DMS153 treated with DMSO at 0.1 percent for 48 hours (cell line): ENCODE data around the gene ANK3.
"Not testable (repeated sequence)": the region's sequence is repeated elsewhere in the genome, so short reads cannot be mapped to it uniquely, and the experiment has no call there.

Source experiments
- DNase-seq: peaks from one replicate; lab custom pipeline; 2025; ENCODE audit not compliant: unreplicated experiment; lab: John Stamatoyannopoulos, UW

ANK3 gene

GRCh38 chr10:60311821-60312220 lies 77.9 kb downstream of the ANK3 start:
- no peak for DNase-seq

DNA sequence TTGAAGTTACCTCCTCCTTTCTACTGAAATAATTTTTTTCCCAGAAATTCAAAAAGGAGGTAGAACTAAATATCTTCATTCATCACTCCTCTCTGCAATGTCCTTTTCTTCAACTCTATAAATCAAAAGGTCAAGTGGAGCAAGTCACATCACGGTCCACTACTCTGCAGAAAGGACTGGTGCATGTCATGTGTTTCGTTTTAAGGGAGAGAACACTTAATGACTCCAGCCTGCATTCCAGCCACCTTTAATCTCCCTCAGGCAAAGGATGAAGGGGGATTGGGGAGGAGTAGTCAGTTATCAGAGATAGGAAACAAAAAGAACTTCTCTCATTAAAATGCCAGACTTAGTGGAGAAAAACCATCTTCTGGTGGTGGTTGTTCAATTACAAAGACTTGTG lies 78.9 kb downstream of the ANK3 start:
- DNase-seq, result no peak

DNA sequence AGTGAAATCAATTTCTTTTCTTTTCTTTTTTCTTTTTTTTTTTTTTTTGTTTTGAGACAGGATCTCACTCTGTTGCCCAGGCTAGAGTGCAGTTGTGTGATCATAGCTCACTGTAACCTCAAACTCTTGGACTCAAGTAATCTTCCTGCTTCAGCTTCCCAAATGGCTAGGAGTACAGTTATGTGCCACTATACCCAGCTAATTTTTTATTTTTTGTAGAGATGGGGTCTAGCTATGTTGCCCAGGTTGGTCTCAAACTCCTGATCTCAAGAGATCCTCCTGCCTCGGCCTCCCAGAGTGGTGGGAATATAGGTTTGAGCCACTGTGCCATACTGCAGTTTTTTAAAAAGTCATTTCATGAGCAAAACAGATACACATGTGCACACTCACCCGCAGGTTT lies 79.8 kb downstream of the ANK3 start:
- no peak for DNase-seq

DNA sequence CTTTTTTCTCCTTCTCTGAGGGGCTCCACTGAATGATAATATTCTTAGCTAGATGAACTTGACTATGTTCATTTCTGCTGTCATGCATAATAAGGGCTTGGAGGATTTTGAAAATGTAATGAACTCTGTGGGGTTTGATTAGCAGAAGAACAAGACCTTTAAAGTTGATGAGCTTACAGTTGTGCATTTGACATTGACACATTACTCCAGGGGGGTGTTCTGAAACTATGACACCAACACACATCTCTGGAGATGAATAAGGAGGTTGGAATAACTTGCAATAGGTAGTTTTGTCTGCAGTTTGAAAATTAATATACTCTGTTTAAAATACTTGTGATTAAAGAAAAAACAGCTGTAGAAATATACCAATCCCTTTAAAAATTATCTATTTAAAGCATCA lies 80.3 kb downstream of the ANK3 start:
- no peak for DNase-seq

- DNase-seq, result no peak
Measured at GRCh38 chr10:60305380-60305892, 84.2 kb downstream of the ANK3 start.

GRCh38 chr10:60304829-60305379 lies 84.8 kb downstream of the ANK3 start:
- no peak for DNase-seq

- no peak for DNase-seq
Measured at GRCh38 chr10:60303778-60304177, 85.9 kb downstream of the ANK3 start.

GRCh38 chr10:60299961-60300883 lies 89.5 kb downstream of the ANK3 start:
- DNase-seq, result no peak

- no peak for DNase-seq
Measured at GRCh38 chr10:60299390-60299778, 90.3 kb downstream of the ANK3 start.

GRCh38 chr10:60298408-60299389 lies 91.0 kb downstream of the ANK3 start:
- DNase-seq, result no peak

GRCh38 chr10:60296073-60296472 lies 93.6 kb downstream of the ANK3 start:
- no peak for DNase-seq

DNA sequence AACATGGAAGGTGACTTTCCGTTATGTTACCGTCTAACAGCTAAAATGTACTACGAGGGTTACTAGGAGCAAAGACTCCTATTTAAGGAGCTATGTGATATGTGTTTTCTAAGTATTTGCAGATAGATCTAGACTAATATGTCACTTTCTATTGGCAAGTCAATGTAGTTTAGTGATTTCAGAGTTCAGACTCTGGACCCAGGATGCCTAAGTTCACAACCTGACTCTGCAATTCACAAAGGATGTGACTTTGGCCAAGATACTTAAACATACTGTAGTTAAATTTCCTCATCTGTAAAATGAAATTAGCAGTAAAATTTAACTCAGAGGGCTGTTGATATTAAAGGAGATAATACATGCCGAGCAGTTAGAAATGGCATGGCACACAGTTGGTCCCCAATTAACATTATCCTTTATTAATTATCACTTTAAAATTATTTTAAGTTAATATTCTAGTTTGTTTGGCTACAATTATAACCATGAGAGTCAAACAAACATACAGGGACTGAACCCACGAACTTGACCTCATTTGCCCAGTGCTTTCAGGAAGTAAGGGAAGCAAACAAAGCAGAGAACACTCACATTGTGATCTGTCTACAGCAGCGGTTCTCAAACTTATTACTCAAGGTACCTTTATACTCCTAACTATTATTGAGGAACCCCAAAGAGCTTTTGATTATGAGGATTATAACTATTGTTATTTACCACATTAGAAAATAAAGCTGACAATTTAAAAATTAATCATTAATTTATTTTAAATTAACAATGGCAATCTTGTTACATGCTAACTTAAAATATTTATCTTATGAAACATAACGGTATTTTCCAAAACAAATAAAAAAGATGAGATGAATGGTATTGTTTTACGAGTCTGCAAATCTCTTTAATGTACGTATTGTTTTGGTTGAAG lies 94.4 kb downstream of the ANK3 start:
- no peak for DNase-seq

DNA sequence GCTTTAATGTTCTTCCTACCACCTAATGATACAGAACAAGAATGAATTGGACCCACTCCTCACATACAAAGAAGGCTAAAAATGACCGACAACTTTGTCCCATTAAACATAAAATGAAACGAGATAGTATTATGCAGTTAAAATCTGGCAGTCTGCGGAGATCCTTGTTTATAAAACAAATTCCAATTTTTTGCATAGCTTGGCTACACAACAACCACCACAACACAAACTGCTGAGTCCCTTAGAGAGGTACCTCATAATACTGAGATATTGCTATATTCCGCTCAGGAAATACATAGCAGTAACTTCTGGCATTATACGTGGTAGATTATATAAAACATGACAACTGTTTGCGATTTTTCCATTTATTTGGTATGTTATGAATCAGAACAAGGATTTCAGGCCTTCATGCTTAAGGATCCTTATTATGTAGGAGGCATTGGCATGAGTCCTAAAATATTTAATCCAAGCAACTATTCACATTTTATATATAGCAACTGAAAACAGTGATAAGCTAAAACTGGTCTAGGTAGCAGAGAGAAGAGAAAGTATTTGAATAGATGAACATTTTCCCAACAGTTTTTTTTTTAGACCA lies 96.0 kb downstream of the ANK3 start:
- no peak for DNase-seq

DNA sequence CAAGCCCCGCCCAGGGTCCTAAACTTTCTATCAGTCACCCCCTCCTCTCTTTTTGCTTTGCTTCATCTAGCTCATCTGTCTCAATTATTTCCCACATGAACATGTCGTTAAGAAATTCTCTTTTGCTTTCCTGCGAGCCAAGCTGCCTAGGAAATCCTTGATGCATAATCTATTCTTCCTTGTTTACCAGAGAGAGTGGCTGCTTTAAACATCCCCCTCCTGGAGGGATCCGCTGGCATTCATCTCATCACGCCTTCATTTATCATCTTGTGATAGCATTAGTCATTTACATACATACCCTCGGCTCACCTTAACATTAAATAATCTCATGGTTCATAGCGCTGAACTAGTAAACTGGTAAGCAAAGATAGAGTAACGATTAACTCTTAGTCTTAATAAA lies 96.7 kb downstream of the ANK3 start:
- DNase-seq, result no peak

DNA sequence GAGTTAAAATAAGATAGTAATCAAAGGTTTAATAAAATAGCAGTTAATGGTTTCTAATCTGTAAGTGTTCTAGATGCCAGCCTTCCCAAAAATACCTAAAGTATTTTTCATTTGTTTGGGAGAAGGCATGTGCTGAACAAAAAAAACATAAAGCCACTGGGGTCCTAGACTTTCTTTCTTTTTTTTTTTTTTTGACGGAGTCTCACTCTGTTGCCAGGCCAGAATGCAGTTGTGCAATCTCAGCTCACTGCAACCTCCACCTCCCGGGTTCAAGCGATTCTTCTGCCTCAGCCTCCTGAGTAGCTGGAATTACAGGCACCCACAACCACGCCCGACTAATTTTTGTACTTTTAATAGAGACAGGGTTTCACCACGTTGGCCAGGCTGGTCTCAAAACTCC lies 97.1 kb downstream of the ANK3 start:
- DNase-seq, result not testable (repeated sequence)

DNA sequence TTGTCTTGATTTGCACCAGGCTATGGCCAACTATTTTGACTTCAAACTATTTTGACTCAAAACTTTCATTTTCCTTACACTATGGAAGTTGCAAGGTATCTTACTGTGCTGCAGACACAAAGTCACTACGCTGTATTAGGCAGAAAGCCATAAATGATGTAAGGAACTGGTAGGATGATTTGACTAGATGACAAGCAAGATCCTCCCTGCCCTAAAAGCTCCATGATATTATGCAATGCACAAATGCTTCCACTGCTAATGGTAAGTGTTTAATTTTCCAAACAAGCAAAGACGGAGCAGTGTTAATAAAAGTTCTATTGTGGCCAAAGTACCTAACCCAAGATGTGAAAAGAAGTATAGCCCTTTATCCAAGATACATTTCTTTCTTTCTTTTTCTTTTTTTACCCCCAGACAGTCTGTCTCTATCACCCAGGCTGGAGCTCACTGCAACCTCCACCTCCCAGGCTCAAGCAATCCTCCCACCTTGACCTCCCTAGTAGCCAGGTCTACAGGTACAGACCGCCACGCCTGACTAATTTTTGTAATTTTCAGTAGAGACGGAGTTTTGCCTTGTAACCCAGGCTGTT lies 98.2 kb downstream of the ANK3 start:
- no peak for DNase-seq

GRCh38 chr10:60290558-60290957 lies 99.1 kb downstream of the ANK3 start:
- DNase-seq, result no peak

DNA sequence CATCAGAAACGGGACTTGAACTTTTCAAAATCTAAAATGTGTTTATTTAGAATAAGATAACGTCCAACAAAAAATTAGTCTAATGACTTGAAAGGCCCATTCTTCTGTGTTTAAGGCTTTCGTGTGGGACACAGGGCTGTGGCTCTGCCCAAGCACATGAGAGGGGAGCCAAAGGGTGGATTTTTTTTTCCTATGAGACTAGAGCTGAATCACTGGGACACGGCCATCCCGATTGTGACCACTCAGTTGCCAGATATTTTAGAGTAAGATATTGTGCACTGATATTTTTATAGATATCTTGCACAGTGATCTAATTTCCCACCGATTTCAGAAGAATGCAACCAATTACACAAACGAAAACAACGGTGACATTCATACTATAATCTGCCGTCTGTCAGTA lies 99.9 kb downstream of the ANK3 start:
- no peak for DNase-seq

DNA sequence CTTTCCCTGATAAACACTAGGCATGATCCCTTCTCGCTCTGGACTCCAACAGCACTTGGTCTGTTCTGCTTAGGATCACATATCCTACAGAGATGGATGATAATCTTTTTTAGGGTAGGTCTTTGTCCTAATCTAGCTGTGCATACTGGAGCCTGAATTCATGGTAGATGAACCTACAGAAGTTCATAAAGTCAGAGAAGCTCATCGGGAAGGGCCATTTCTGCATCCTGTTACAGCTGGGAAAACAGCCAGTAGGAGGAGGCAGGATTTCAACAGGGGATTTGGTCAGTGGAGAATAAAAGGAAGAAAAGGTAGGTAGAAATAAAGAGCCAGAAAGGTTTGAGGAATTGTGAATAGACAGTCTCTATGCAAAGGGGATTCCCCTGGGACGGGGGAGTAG lies 101.4 kb downstream of the ANK3 start:
- DNase-seq, result no peak

- no peak for DNase-seq
Measured at GRCh38 chr10:60286559-60286958, 103.1 kb downstream of the ANK3 start.
